Naive thymus-derived CD4-positive, alpha-beta T cell (primary cell): Measurements from ENCODE around the gene NT5C1B. TPM values are rescaled to one million over a fixed set of nuclear protein-coding genes. Genes with fewer than 3 reads are reported as not detected.

Experiments
- ATAC-seq: fragments of 150-1000 bp; cut with Tn5 transposase; 2 replicates; pipeline ENCODE4 v1.10.0; 2021; ENCODE audit warnings: mild to moderate bottlenecking, moderate library complexity
- CTCF ChIA-PET: fragments of 350-600 bp; sonication (Branson Sonifier 250); formaldehyde crosslinking; loops from one replicate; lab custom pipeline; 2021; ENCODE audit warnings: antibody characterized with exemption; lab: Charles Lee
- POLR2A ChIA-PET: fragments of 350-600 bp; sonication (Branson Sonifier 250); formaldehyde crosslinking; loops from one replicate; lab custom pipeline; 2021; ENCODE audit warnings: antibody characterized with exemption, inconsistent platforms; lab: Charles Lee
- DNase-seq, 9 donors: peaks; one replicate each; pipeline versions ENCODE4 v3.0.0 to v3.0.0-alpha.2; 2020 to 2022; ENCODE audit warnings: mixed read lengths in 1 of 9
- H3K27ac ChIP-seq: one replicate; pipeline ENCODE4 v1.7.0; 2013; ENCODE audit warnings: mild to moderate bottlenecking, low read depth, low read length, moderate library complexity
- H3K27me3 ChIP-seq, 2 donors: one replicate each; pipeline ENCODE4 v1.7.0; 2013; ENCODE audit warnings: low read length in 2 of 2, mild to moderate bottlenecking in 2 of 2, moderate library complexity in 2 of 2; ENCODE audit not compliant: control insufficient read depth in 2 of 2, insufficient read depth in 2 of 2
- H3K36me3 ChIP-seq, 3 experiments: 1 replicate in 2 of 3; 2 replicates in 1 of 3; pipeline ENCODE4 v1.7.0; 2013; ENCODE audit warnings: low read length in 3 of 3, mild to moderate bottlenecking in 3 of 3, moderate library complexity in 1 of 3; ENCODE audit not compliant: insufficient read depth in 3 of 3, control insufficient read depth in 2 of 3
- H3K4me1 ChIP-seq, 2 donors: one replicate each; pipeline ENCODE4 v1.7.0; 2013; ENCODE audit warnings: low read length in 2 of 2, mild to moderate bottlenecking in 2 of 2, moderate library complexity in 1 of 2; ENCODE audit not compliant: control insufficient read depth in 2 of 2, insufficient read depth in 2 of 2
- H3K4me3 ChIP-seq: 2 replicates; pipeline ENCODE4 v1.7.0; 2013; ENCODE audit warnings: mild to moderate bottlenecking, low read length
- H3K9me3 ChIP-seq, 3 experiments: 1 replicate in 2 of 3; 2 replicates in 1 of 3; pipeline ENCODE4 v1.7.0; 2013; ENCODE audit warnings: low read length in 3 of 3; ENCODE audit not compliant: control insufficient read depth in 2 of 3
- H3K27ac Mint-ChIP-seq, 9 donors: one replicate each; pipeline ENCODE4 v1.8.0; 2020 to 2022; ENCODE audit warnings: mixed read lengths in 9 of 9, mild to moderate bottlenecking in 8 of 9, moderate library complexity in 5 of 9, inconsistent platforms in 2 of 9
- H3K27me3 Mint-ChIP-seq, 5 donors: one replicate each; pipeline ENCODE4 v1.8.0; 2021 to 2022; ENCODE audit warnings: mixed read lengths in 5 of 5, mild to moderate bottlenecking in 1 of 5
- H3K36me3 Mint-ChIP-seq, 5 donors: one replicate each; pipeline ENCODE4 v1.8.0; 2020 to 2022; ENCODE audit warnings: mixed read lengths in 5 of 5, mild to moderate bottlenecking in 3 of 5, inconsistent platforms in 1 of 5
- H3K4me1 Mint-ChIP-seq, 7 donors: one replicate each; pipeline ENCODE4 v1.8.0; 2020 to 2022; ENCODE audit warnings: mixed read lengths in 7 of 7, mild to moderate bottlenecking in 3 of 7, inconsistent platforms in 1 of 7
- H3K4me3 Mint-ChIP-seq, 10 donors: one replicate each; pipeline ENCODE4 v1.8.0; 2020 to 2022; ENCODE audit warnings: mild to moderate bottlenecking in 10 of 10, mixed read lengths in 10 of 10, moderate library complexity in 6 of 10, inconsistent platforms in 2 of 10
- H3K9me3 Mint-ChIP-seq, 11 donors: one replicate each; pipeline ENCODE4 v1.8.0; 2020 to 2022; ENCODE audit warnings: mixed read lengths in 11 of 11, mild to moderate bottlenecking in 4 of 11, inconsistent platforms in 1 of 11, moderate library complexity in 1 of 11
- intact Hi-C, 2 donors: fragments of 100-400 bp; cut with micrococcal nuclease; formaldehyde crosslinking; loops; one replicate each; pipeline ENCODE4 v1.15.1; 2023
- polyA plus RNA-seq, 2 donors: library from polyadenylated mRNA; unstranded; fragments of 300-500 nt; fragmentation: Illumina TruSeq; gene quantifications; one replicate each; pipeline ENCODE4 v1.2.3, GENCODE V29; 2021
- total RNA-seq, 6 experiments: library from RNA in 5 of 6; stranded (reverse) in 5 of 6; gene quantifications; 1 replicate in 5 of 6; 2 replicates in 1 of 6; pipeline ENCODE4 v1.2.3 and lab custom pipeline; 2021 to 2026

NT5C1B gene
- total and polyA plus RNA-seq, 7 experiments from 2014 or later = 0.39 to 0.50 TPM; not detected in 5

DNA sequence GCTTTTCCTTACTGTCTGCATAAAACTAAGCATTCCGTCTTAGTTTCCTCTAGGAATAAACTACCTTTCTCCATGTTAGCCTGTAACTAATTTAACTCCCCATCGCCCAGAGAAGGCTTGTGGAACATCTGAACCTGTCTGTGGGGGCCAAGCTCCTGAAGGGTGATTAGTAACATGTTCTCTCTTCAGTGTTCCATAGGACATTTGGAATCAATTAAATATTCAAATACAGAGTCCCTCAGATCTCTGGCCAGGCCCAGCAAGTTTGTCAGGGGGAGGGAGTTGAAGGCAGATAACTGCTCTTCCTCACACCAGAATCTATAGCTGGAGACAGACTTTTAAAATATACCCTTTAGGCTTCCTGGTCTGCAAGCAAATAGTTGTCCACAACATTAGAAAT lies 37.7 kb downstream of the NT5C1B start:
- H3K27me3 ChIP-seq = no peaks in the 10 kb centered on the region
- Mint-ChIP-seq H3K27ac (no peak overlapping the region), H3K4me3 (no peak overlapping the region), H3K9me3 (no peaks in the 10 kb centered on the region), H3K27me3 (no peaks in the 10 kb centered on the region), H3K4me1 (peaks cover 11 to 85% (median 74%) of the 10 kb centered on the region in 7 donors), H3K36me3 (peaks cover 11 to 29% (median 19%) of the 10 kb centered on the region in 5 donors)
- H3K9me3 ChIP-seq = no peaks in the 10 kb centered on the region
- H3K4me3 ChIP-seq = no peak overlapping the region
- ChIA-PET CTCF (interaction anchor here (0.7 kb wide), 1 partner anchor 801 kb away, joined by 3 read pairs; no protein-coding TSS in a partner anchor), POLR2A (interaction anchor here (0.7 to 0.8 kb wide), 2 partner anchors 9 to 35 kb away, joined by 3 to 4 read pairs; partner anchors contain the start of gene RDH14)
- peaks cover 0 to 10% (median 9%) of the 10 kb centered on the region in 3 experiments for H3K36me3 ChIP-seq
- intact Hi-C loops = no loop called here
- peaks cover under 1 to 5% of the 10 kb centered on the region in 2 donors for H3K4me1 ChIP-seq
- H3K27ac ChIP-seq = no peak overlapping the region
- DNase-seq = no peak
- no peak for ATAC-seq

DNA sequence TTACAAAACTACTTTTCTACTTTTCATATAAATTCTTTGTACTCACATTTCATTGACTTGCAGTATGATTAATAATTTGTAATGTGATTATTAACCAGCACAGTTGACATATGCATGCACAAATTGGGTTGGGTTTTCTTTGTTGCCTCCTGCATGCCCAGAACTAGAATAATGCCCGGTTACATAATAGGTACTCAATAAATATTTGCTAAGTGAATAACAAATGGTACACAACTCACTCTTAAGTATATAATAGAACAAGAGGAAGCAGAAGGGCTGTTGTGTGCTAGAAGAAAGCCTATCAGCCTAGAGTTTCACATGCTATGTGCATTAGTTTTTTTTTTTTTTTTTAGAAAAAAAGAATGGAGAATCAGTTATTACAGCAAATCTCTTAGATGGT lies 38.2 kb downstream of the NT5C1B start:
- H3K36me3 Mint-ChIP-seq = peaks cover 11 to 29% (median 19%) of the 10 kb centered on the region in 5 donors
- DNase-seq (no peak), ATAC-seq (no peak)
- Histone ChIP-seq H3K27ac (no peak overlapping the region), H3K36me3 (peaks cover 0 to 10% (median 9%) of the 10 kb centered on the region in 3 experiments), H3K27me3 (no peaks in the 10 kb centered on the region), H3K9me3 (no peaks in the 10 kb centered on the region), H3K4me3 (no peak overlapping the region), H3K4me1 (peaks cover 5 to 10% of the 10 kb centered on the region in 2 donors)
- no peaks in the 10 kb centered on the region for H3K9me3 Mint-ChIP-seq
- peaks cover 15 to 85% (median 74%) of the 10 kb centered on the region in 7 donors for H3K4me1 Mint-ChIP-seq
- no peaks in the 10 kb centered on the region for H3K27me3 Mint-ChIP-seq
- ChIA-PET POLR2A (interaction anchor here (0.7 to 0.8 kb wide), 2 partner anchors 9 to 35 kb away, joined by 3 to 4 read pairs; partner anchors contain the start of gene RDH14), CTCF (interaction anchor here (0.7 kb wide), 1 partner anchor 801 kb away, joined by 3 read pairs; no protein-coding TSS in a partner anchor)
- H3K27ac Mint-ChIP-seq = no peak overlapping the region
- no peak overlapping the region for H3K4me3 Mint-ChIP-seq
- intact Hi-C loops = no loop called here

DNA sequence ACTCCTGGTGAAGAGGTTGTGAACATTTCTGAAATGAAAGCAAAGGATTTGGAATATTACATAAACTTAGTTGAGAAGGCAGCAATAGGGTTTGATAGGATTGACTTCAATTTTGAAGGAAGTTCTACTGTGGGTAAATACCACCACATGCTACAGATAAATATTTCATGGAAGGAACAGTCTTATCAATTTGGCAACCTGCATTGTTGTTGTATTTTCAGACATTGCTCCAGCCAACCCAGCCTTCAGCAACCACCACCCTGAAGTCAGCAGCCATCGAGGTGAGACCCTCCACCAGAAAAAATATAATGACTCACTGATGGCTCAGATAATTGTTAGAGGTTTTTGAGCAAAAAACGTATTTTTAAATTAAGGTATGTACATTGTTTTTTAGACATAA lies 38.9 kb downstream of the NT5C1B start:
- Histone ChIP-seq H3K27ac (no peak overlapping the region), H3K36me3 (peaks cover 0 to 9% (median 9%) of the 10 kb centered on the region in 3 experiments), H3K4me3 (no peak overlapping the region), H3K4me1 (peaks cover 8 to 11% of the 10 kb centered on the region in 2 donors), H3K27me3 (no peaks in the 10 kb centered on the region), H3K9me3 (no peaks in the 10 kb centered on the region)
- no peak for ATAC-seq
- ChIA-PET CTCF (no interaction called here), POLR2A (no interaction called here)
- H3K27ac Mint-ChIP-seq = no peak overlapping the region
- peaks cover 17 to 88% (median 81%) of the 10 kb centered on the region in 7 donors for H3K4me1 Mint-ChIP-seq
- intact Hi-C loops = no loop called here
- DNase-seq = no peak
- peaks cover 0 to under 1% (median 0%) of the 10 kb centered on the region in 11 donors for H3K9me3 Mint-ChIP-seq
- H3K4me3 Mint-ChIP-seq = no peak overlapping the region
- no peaks in the 10 kb centered on the region for H3K27me3 Mint-ChIP-seq
- H3K36me3 Mint-ChIP-seq = peaks cover 7 to 26% (median 18%) of the 10 kb centered on the region in 5 donors

DNA sequence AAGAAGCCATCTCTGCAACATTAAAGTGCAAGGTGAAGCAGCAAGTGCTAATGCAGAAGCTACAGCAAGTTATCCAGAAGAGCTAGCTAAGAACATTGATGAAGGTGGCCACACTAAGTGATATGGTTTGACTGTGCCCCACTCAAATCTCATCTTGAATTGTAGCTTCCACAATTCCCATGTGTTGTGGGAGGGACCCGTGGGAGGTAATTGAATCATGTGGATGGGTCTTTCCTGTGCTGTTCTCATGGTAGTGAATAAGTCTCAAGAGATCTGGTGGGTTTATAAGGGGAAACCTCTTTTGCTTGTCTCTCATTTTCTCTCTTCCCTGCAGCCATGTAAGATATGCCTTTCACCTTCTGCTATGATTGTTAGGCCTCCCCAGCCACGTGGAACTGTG lies 40.3 kb downstream of the NT5C1B start:
- peaks cover 17 to 91% (median 79%) of the 10 kb centered on the region in 7 donors for H3K4me1 Mint-ChIP-seq
- Histone ChIP-seq H3K36me3 (peaks cover 0 to 3% (median 0%) of the 10 kb centered on the region in 3 experiments), H3K4me3 (no peak overlapping the region), H3K27ac (no peak overlapping the region), H3K27me3 (no peaks in the 10 kb centered on the region), H3K9me3 (no peaks in the 10 kb centered on the region), H3K4me1 (peaks cover 8 to 11% of the 10 kb centered on the region in 2 donors)
- peaks cover 0 to 15% (median 11%) of the 10 kb centered on the region in 5 donors for H3K36me3 Mint-ChIP-seq
- H3K27me3 Mint-ChIP-seq = no peaks in the 10 kb centered on the region
- peaks cover 0 to 4% (median 0%) of the 10 kb centered on the region in 11 donors for H3K9me3 Mint-ChIP-seq
- no peak for ATAC-seq
- CTCF ChIA-PET = no interaction called here
- POLR2A ChIA-PET = no interaction called here
- peak overlapping the region in 3 of 9 donors; percentile 19 to 33 (median 26) for H3K27ac Mint-ChIP-seq
- intact Hi-C loops = no loop called here
- no peak for DNase-seq
- H3K4me3 Mint-ChIP-seq = peak overlapping the region in 1 of 10 donors; percentile 42

DNA sequence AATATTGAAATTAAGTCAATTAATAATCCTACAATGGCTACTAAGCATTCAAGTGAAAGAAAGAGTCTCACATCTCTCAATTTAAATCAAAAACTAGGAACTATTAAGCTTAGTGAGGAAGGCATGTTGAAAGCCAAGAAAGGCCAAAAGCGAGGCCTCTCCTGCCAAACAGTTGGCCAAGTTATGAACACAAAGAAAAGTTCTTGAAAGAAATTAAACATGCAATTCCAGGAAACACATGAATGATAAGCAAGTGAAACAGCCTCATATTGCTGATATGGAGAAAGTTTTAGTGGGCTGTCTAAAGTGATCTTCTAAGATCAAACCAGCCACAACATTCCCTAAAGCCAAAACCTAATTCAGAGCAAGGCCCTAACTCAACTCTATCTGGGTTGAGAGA lies 40.7 kb downstream of the NT5C1B start:
- Mint-ChIP-seq H3K9me3 (peaks cover 0 to 4% (median 0%) of the 10 kb centered on the region in 11 donors), H3K4me1 (peaks cover 14 to 88% (median 76%) of the 10 kb centered on the region in 7 donors), H3K27ac (peak overlapping the region in 3 of 9 donors; percentile 19 to 33 (median 26)), H3K4me3 (no peak overlapping the region), H3K27me3 (no peaks in the 10 kb centered on the region), H3K36me3 (peaks cover 0 to 12% (median 9%) of the 10 kb centered on the region in 5 donors)
- POLR2A ChIA-PET = no interaction called here
- Histone ChIP-seq H3K27me3 (no peaks in the 10 kb centered on the region), H3K9me3 (no peaks in the 10 kb centered on the region), H3K36me3 (no peaks in the 10 kb centered on the region), H3K27ac (no peak overlapping the region), H3K4me1 (peaks cover 8 to 11% of the 10 kb centered on the region in 2 donors), H3K4me3 (no peak overlapping the region)
- CTCF ChIA-PET = no interaction called here
- intact Hi-C loops = no loop called here
- no peak for ATAC-seq
- no peak for DNase-seq

DNA sequence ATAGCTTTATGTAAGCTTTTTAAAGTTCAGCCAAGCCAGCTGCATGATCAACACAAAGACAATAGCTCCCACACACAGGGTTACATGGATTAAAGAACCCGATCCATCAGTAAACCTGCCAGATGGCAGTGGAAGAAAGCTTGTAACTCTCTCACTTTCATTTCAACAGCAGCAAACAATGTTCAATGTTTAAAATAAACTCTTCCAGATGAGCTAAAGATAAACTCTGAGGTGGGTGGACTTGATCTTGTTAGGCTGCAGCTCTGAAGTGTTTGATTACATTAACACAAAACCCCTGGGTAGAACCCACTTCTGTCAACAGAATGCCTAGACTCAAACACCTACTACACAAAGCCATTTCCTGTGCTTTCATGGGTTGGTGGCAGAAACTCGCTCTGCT lies 42.8 kb downstream of the NT5C1B start:
- ATAC-seq = peak; percentile 61
- Histone ChIP-seq H3K27ac (no peak overlapping the region), H3K9me3 (no peaks in the 10 kb centered on the region), H3K36me3 (no peaks in the 10 kb centered on the region), H3K4me3 (no peak overlapping the region), H3K4me1 (peaks cover 8 to 11% of the 10 kb centered on the region in 2 donors), H3K27me3 (no peaks in the 10 kb centered on the region)
- peaks cover 0 to 5% (median under 1%) of the 10 kb centered on the region in 5 donors for H3K27me3 Mint-ChIP-seq
- peak in 4 of 9 donors; percentile 7 to 41 (median 20) for DNase-seq
- H3K9me3 Mint-ChIP-seq = peaks cover 0 to 4% (median under 1%) of the 10 kb centered on the region in 11 donors
- peak overlapping the region in 7 of 10 donors; percentile 26 to 48 (median 38) for H3K4me3 Mint-ChIP-seq
- intact Hi-C loops = no loop called here
- H3K4me1 Mint-ChIP-seq = peaks cover 14 to 68% (median 57%) of the 10 kb centered on the region in 7 donors
- ChIA-PET CTCF (no interaction called here), POLR2A (interaction anchor here (1.8 kb wide), 1 partner anchor 13 kb away, joined by 8 read pairs; the partner anchor contains the start of gene RDH14)
- H3K36me3 Mint-ChIP-seq = peaks cover 0 to 5% (median 2%) of the 10 kb centered on the region in 5 donors
- H3K27ac Mint-ChIP-seq = peak overlapping the region in 6 of 9 donors; percentile 32 to 74 (median 46)
